NT2/D1 (cell line): ENCODE results near the gene BMERB1.
"Not testable (repeated sequence)": the region's sequence is repeated elsewhere in the genome, so short reads cannot be mapped to it uniquely, and the experiment has no call there.

ENCODE experiments used
- SUZ12 ChIP-seq: IDR thresholded peaks from 2 replicates; pipeline ENCODE4 v1.6.1; 2011; ENCODE audit not compliant: insufficient read length, insufficient read depth; ENCODE audit errors: extremely low read depth
- YY1 ChIP-seq: IDR thresholded peaks from 2 replicates; pipeline ENCODE4 v1.6.1; 2011; ENCODE audit not compliant: insufficient read length, insufficient read depth
- ZNF274 ChIP-seq: IDR thresholded peaks from 2 replicates; pipeline ENCODE4 v1.6.1; 2011; ENCODE audit warnings: mild to moderate bottlenecking, low read depth, low read length

DNA sequence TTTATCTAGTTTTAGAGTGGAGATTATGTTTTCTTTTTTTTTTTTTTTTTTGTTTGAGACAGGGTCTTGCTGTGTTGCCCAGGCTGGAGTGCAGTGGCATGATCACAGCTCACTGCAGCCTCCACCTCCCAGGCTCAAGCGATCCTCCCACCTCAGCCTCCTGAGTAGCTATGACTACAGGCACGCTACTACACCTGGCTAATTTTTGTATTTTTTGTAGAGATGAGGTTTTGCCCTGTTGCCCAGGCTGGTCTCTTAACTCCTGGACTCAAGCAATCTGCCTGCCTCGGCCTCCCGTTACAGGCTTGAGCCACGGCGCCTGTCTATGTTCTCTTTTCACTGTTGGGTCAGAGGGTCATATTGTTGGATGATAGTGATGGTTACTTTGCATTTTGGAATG is 34.1 kb upstream of the BMERB1 start:
- TF ChIP-seq YY1, ZNF274, SUZ12: not testable (repeated sequence)
